ENCODE measurements around the gene PSAP. TPM values are rescaled to one million over a fixed set of nuclear protein-coding genes. Genes with fewer than 3 reads are reported as not detected.

The PSAP gene
- total RNA-seq, 1 experiment from 2014 or later: 397 TPM

GRCh38 chr10:71893920-71894319 lies 42.9 kb upstream of the PSAP start:
- POLR2A ChIA-PET: interaction anchor here (0.7 kb wide), 1 partner anchor 57 kb away, joined by 9 read pairs; no protein-coding TSS in a partner anchor
- H3K4me3 Mint-ChIP-seq: no peak overlapping the region
- no peaks in the 10 kb centered on the region for H3K36me3 Mint-ChIP-seq
- TF ChIP-seq STAT6 (CRISPR knock-in tag; conservative IDR thresholded peaks at IDR 0.05; ENCODE audit: low read depth) (no peak), JUN (CRISPR knock-in tag; IDR thresholded peaks at IDR 0.05) (no peak), SMAD3 (CRISPR knock-in tag; IDR thresholded peaks at IDR 0.05; ENCODE audit: borderline replicate concordance) (no peak), ZNF219 (CRISPR knock-in tag; IDR thresholded peaks at IDR 0.05; ENCODE audit: borderline replicate concordance) (no peak), FOXP1 (CRISPR knock-in tag; IDR thresholded peaks at IDR 0.05; ENCODE audit: borderline replicate concordance) (no peak), ZNF263 (CRISPR knock-in tag; IDR thresholded peaks at IDR 0.05; ENCODE audit: low read depth) (no peak), OVOL2 (CRISPR knock-in tag; IDR thresholded peaks at IDR 0.05; ENCODE audit: borderline replicate concordance) (no peak), ZNF138 (CRISPR knock-in tag; conservative IDR thresholded peaks at IDR 0.05) (no peak), ESRRA (CRISPR knock-in tag; IDR thresholded peaks at IDR 0.05; ENCODE audit: borderline replicate concordance) (no peak), MYBL2 (CRISPR knock-in tag; IDR thresholded peaks at IDR 0.05) (no peak)
- TF ChIP-seq, protein P1, sequence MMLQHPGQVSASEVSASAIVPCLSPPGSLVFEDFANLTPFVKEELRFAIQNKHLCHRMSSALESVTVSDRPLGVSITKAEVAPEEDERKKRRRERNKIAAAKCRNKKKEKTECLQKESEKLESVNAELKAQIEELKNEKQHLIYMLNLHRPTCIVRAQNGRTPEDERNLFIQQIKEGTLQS (CRISPR knock-in tag; conservative IDR thresholded peaks at IDR 0.05): no peak
- TF ChIP-seq, protein P2, sequence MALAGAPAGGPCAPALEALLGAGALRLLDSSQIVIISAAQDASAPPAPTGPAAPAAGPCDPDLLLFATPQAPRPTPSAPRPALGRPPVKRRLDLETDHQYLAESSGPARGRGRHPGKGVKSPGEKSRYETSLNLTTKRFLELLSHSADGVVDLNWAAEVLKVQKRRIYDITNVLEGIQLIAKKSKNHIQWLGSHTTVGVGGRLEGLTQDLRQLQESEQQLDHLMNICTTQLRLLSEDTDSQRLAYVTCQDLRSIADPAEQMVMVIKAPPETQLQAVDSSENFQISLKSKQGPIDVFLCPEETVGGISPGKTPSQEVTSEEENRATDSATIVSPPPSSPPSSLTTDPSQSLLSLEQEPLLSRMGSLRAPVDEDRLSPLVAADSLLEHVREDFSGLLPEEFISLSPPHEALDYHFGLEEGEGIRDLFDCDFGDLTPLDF (CRISPR knock-in tag; IDR thresholded peaks at IDR 0.05): no peak
- TF ChIP-seq, protein P3, sequence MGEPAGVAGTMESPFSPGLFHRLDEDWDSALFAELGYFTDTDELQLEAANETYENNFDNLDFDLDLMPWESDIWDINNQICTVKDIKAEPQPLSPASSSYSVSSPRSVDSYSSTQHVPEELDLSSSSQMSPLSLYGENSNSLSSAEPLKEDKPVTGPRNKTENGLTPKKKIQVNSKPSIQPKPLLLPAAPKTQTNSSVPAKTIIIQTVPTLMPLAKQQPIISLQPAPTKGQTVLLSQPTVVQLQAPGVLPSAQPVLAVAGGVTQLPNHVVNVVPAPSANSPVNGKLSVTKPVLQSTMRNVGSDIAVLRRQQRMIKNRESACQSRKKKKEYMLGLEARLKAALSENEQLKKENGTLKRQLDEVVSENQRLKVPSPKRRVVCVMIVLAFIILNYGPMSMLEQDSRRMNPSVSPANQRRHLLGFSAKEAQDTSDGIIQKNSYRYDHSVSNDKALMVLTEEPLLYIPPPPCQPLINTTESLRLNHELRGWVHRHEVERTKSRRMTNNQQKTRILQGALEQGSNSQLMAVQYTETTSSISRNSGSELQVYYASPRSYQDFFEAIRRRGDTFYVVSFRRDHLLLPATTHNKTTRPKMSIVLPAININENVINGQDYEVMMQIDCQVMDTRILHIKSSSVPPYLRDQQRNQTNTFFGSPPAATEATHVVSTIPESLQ (CRISPR knock-in tag; IDR thresholded peaks at IDR 0.05): no peak
- TF ChIP-seq, protein P4, sequence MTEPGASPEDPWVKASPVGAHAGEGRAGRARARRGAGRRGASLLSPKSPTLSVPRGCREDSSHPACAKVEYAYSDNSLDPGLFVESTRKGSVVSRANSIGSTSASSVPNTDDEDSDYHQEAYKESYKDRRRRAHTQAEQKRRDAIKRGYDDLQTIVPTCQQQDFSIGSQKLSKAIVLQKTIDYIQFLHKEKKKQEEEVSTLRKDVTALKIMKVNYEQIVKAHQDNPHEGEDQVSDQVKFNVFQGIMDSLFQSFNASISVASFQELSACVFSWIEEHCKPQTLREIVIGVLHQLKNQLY (CRISPR knock-in tag; IDR thresholded peaks at IDR 0.05): no peak
- CTCF ChIA-PET: interaction anchor here (0.6 to 1.0 kb wide), 4 partner anchors 29 to 88 kb away, joined by 3 to 4 read pairs (median 3); no protein-coding TSS in a partner anchor
- H3K27ac Mint-ChIP-seq: no peak overlapping the region
- no peaks in the 10 kb centered on the region for H3K9me3 Mint-ChIP-seq
- DNase-seq (ENCODE audit: low spot score) (no peak), ATAC-seq (no peak)
- H3K27me3 Mint-ChIP-seq (ENCODE audit: low read depth): peaks cover 24% of the 10 kb centered on the region
- peaks cover 5% of the 10 kb centered on the region for H3K4me1 Mint-ChIP-seq

DNA sequence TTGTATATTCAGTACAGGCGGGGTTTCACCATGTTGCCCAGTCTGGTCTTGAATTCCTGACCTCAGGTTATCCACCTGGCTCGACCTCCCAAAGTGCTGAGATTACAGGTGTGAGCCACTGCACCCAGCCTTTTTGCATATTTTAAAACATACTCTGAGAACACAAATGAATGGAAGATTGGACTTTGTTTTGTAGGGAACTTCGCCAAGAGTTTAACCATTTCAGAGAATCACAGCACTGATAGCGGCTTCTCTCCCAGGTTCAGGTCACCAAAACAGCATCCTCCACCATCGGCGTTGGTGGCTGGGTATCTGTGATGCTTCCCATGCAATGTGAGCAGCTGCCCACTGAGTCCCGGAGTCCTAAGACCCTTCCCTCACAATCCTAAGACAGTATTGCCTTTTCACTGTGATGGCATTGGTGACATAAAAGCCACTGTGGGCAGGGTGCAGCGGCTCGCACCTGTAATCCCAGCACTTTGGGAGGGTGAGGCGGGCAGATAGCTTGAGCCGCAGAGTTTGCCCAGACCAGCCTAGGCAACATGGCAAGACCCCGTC lies 42.3 kb upstream of the PSAP start:
- ATAC-seq (no peak), DNase-seq (ENCODE audit: low spot score) (no peak)
- no peak overlapping the region for H3K27ac Mint-ChIP-seq
- POLR2A ChIA-PET: interaction anchor here (0.7 kb wide), 1 partner anchor 57 kb away, joined by 9 read pairs; no protein-coding TSS in a partner anchor
- H3K4me3 Mint-ChIP-seq: no peak overlapping the region
- peaks cover 9% of the 10 kb centered on the region for H3K4me1 Mint-ChIP-seq
- no peaks in the 10 kb centered on the region for H3K36me3 Mint-ChIP-seq
- CTCF ChIA-PET: interaction anchor here (0.6 to 1.0 kb wide), 4 partner anchors 28 to 88 kb away, joined by 3 to 4 read pairs (median 3); no protein-coding TSS in a partner anchor
- H3K27me3 Mint-ChIP-seq (ENCODE audit: low read depth): peaks cover 30% of the 10 kb centered on the region
- H3K9me3 Mint-ChIP-seq: no peaks in the 10 kb centered on the region
- no peak for TF ChIP-seq NR1H2 (CRISPR knock-in tag; IDR thresholded peaks at IDR 0.05)
- no peak for TF ChIP-seq PRRX2 (CRISPR knock-in tag; IDR thresholded peaks at IDR 0.05)
- TF ChIP-seq ZNF317 (CRISPR knock-in tag; IDR thresholded peaks at IDR 0.05; ENCODE audit: borderline replicate concordance, low read depth): no peak
- no peak for TF ChIP-seq NFYB (CRISPR knock-in tag; conservative IDR thresholded peaks at IDR 0.05; ENCODE audit: low read depth)
- TF ChIP-seq ZNF138 (CRISPR knock-in tag; conservative IDR thresholded peaks at IDR 0.05): no peak
- TF ChIP-seq ZNF396 (CRISPR knock-in tag; IDR thresholded peaks at IDR 0.05; ENCODE audit: borderline replicate concordance): no peak
- no peak for TF ChIP-seq FOXP1 (CRISPR knock-in tag; IDR thresholded peaks at IDR 0.05; ENCODE audit: borderline replicate concordance)
- no peak for TF ChIP-seq GRHL2 (CRISPR knock-in tag; IDR thresholded peaks at IDR 0.05; ENCODE audit: insufficient replicate concordance, severe bottlenecking)
- TF ChIP-seq, protein P5, sequence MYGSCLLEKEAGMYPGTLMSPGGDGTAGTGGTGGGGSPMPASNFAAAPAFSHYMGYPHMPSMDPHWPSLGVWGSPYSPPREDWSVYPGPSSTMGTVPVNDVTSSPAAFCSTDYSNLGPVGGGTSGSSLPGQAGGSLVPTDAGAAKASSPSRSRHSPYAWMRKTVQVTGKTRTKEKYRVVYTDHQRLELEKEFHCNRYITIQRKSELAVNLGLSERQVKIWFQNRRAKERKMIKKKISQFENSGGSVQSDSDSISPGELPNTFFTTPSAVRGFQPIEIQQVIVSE (CRISPR knock-in tag; IDR thresholded peaks at IDR 0.05; ENCODE audit: borderline replicate concordance): no peak
- TF ChIP-seq MXD4 (CRISPR knock-in tag; IDR thresholded peaks at IDR 0.05; ENCODE audit: borderline replicate concordance): no peak
- TF ChIP-seq NR2C2 (CRISPR knock-in tag; IDR thresholded peaks at IDR 0.05): no peak
